H1 (cell line): ENCODE data around the gene MIS18BP1. TPM values are rescaled to one million over a fixed set of nuclear protein-coding genes. Genes with fewer than 3 reads are reported as not detected.

Source experiments
- BRCA1 ChIP-seq: IDR thresholded peaks from 2 replicates; pipeline ENCODE4 v1.6.1; 2012; ENCODE audit warnings: low read depth, low read length, improper control_type of control experiment
- EGR1 ChIP-seq: IDR thresholded peaks from 2 replicates; pipeline ENCODE4 v1.6.1; 2011; ENCODE audit warnings: low read depth, low read length, borderline replicate concordance
- polyA plus RNA-seq, 7 experiments: library from polyadenylated mRNA; depleted of rRNA in 3 of 7; stranded (reverse) in 5 of 7; unstranded in 2 of 7; fragments of >200 nt in 5 of 7; fragments of 200-250 nt in 2 of 7; gene quantifications; 1 replicate in 5 of 7; 2 replicates in 1 of 7; 4 replicates in 1 of 7; pipeline versions ENCODE4 v1.2.1 to v1.2.3, GENCODE V29; 2011 to 2013; ENCODE audit warnings: missing spikeins in 2 of 7, mixed read lengths in 2 of 7
- total RNA-seq: library from RNA; stranded (reverse); fragmentation: NEBNext Ultra II Directional; extraction: Animal tissue kit (Norgen Biotek cat#: 25700); gene quantifications from 2 replicates; pipeline ENCODE4 v1.2.1, GENCODE V29; 2021

The MIS18BP1 gene
- total and polyA plus RNA-seq, 2 of the 8 experiments (the other 6 are each of a cell fraction or from before 2014, with no cell fraction given) = 12.8 to 80.5 TPM

DNA sequence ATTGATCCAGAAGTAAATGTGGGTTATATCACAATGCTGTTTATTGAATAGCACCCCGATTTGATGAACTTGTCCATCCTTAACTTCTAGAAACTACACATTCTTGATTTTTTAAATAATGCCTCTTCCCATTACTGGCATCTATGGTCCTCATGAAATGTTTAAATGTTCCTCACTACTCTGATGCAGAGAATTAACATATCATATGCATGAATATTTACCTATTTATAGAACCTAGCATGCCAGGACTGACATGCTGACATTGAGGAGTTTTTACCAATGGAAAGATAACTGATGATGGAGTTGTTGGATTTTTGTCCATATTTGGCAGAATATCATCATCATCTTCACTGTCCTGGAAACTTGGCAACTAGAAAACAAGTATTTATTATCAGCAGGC lies 42.8 kb downstream of the MIS18BP1 start (continued):
- TF ChIP-seq BRCA1 (no peak), EGR1 (no peak)
- TF ChIP-seq, all 59 proteins: peak for 0
